Measurements from ENCODE around the gene NOL9.

DNA sequence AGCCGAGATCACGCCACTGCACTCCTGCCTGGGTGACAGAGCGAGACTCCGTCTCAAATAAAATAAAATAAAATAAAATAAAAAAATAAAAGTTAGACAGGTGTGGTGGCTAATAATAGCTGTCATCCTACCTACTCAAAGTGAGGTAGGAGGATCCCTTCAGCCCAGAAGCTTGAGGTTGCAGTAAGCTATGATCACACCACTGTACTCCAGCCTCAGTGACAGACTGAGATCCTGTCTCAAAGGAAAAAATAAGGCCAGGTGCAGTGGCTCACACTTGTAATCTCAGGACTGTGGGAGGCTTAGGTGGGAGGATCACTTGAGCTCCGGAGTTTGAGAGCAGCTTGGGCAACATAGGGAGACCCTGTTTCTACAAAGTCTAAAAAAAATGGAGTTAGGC lies 18.0 kb downstream of the NOL9 start:
- TF ChIP-seq, protein P1, sequence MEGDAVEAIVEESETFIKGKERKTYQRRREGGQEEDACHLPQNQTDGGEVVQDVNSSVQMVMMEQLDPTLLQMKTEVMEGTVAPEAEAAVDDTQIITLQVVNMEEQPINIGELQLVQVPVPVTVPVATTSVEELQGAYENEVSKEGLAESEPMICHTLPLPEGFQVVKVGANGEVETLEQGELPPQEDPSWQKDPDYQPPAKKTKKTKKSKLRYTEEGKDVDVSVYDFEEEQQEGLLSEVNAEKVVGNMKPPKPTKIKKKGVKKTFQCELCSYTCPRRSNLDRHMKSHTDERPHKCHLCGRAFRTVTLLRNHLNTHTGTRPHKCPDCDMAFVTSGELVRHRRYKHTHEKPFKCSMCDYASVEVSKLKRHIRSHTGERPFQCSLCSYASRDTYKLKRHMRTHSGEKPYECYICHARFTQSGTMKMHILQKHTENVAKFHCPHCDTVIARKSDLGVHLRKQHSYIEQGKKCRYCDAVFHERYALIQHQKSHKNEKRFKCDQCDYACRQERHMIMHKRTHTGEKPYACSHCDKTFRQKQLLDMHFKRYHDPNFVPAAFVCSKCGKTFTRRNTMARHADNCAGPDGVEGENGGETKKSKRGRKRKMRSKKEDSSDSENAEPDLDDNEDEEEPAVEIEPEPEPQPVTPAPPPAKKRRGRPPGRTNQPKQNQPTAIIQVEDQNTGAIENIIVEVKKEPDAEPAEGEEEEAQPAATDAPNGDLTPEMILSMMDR (IDR thresholded peaks at IDR 0.05), result no peak
- TF ChIP-seq POLR2AphosphoS5 (IDR thresholded peaks at IDR 0.05), result no peak
- no peak for TF ChIP-seq POLR2A (IDR thresholded peaks at IDR 0.05)

Measured in upper lobe of left lung (tissue), 4 donors.